SK-N-SH treated with all-trans-retinoic acid at 6 μM for 48 hours (cell line): ENCODE data around the gene CAV1.

Experiments
- ATAC-seq: fragments of 200-7000 bp; cut with Tn5 transposase; 3 replicates; pipeline ENCODE4 v1.9.1; 2020; ENCODE audit warnings: mild to moderate bottlenecking, moderate library complexity
- ARNTL ChIP-seq: fragments of 450-650 bp; formaldehyde crosslinking; IDR thresholded peaks from 2 replicates; pipeline ENCODE4 v1.5.0; 2020; ENCODE audit warnings: low read depth, mild to moderate bottlenecking, moderate library complexity, borderline replicate concordance
- BACH2 ChIP-seq: fragments of 250-450 bp; sonication (Bioruptor Pico); IDR thresholded peaks from 2 replicates; pipeline ENCODE4 v1.9.0; 2021; ENCODE audit warnings: mild to moderate bottlenecking, borderline replicate concordance
- CSDC2 ChIP-seq: fragments of 250-450 bp; sonication (Bioruptor Pico); IDR thresholded peaks from 2 replicates; pipeline ENCODE4 v1.5.0; 2020; ENCODE audit warnings: mild to moderate bottlenecking, moderate library complexity
- ESRRG ChIP-seq: fragments of 250-450 bp; sonication (Bioruptor Pico); IDR thresholded peaks from 2 replicates; pipeline ENCODE4 v1.6.1; 2021; ENCODE audit warnings: mild to moderate bottlenecking
- GLIS3 ChIP-seq: fragments of 250-450 bp; sonication (Bioruptor Pico); IDR thresholded peaks from 2 replicates; pipeline ENCODE4 v1.5.0; 2020; ENCODE audit warnings: mild to moderate bottlenecking, moderate library complexity
- ISL1 ChIP-seq: fragments of 250-450 bp; sonication (Bioruptor Pico); IDR thresholded peaks from 2 replicates; pipeline ENCODE4 v2.1.2; 2022; ENCODE audit warnings: mild to moderate bottlenecking, moderate library complexity
- PPARA ChIP-seq: fragments of 250-450 bp; sonication (Bioruptor Pico); IDR thresholded peaks from 2 replicates; pipeline ENCODE4 v1.5.0; 2020; ENCODE audit warnings: mild to moderate bottlenecking, borderline replicate concordance
- RARB ChIP-seq: fragments of 250-450 bp; sonication (Bioruptor Pico); IDR thresholded peaks from 2 replicates; pipeline ENCODE4 v1.8.0; 2021; ENCODE audit warnings: mild to moderate bottlenecking, moderate library complexity
- SNAI2 ChIP-seq: fragments of 250-450 bp; sonication (Bioruptor Pico); IDR thresholded peaks from 2 replicates; pipeline ENCODE4 v1.5.0; 2020; ENCODE audit warnings: mild to moderate bottlenecking, moderate library complexity
- TCF4 ChIP-seq: fragments of 250-450 bp; sonication (Bioruptor Pico); IDR thresholded peaks from 2 replicates; pipeline ENCODE4 v1.8.0; 2021; ENCODE audit warnings: mild to moderate bottlenecking, moderate library complexity, borderline replicate concordance
- TOX ChIP-seq: fragments of 250-450 bp; sonication (Bioruptor Pico); IDR thresholded peaks from 2 replicates; pipeline ENCODE4 v1.8.0; 2021; ENCODE audit warnings: mild to moderate bottlenecking, moderate library complexity, borderline replicate concordance
- ZFP3 ChIP-seq: fragments of 250-450 bp; sonication (Bioruptor Pico); IDR thresholded peaks from 2 replicates; pipeline ENCODE4 v1.5.0; 2020; ENCODE audit warnings: mild to moderate bottlenecking, moderate library complexity
- ZFP30 ChIP-seq: fragments of 450-650 bp; formaldehyde crosslinking; IDR thresholded peaks from 2 replicates; pipeline ENCODE4 v1.5.0; 2022; ENCODE audit warnings: mild to moderate bottlenecking, moderate library complexity
- ZNF70 ChIP-seq: fragments of 450-650 bp; formaldehyde crosslinking; IDR thresholded peaks from 2 replicates; pipeline ENCODE4 v1.5.0; 2020; ENCODE audit warnings: mild to moderate bottlenecking, moderate library complexity
- ZNF8 ChIP-seq: fragments of 450-650 bp; formaldehyde crosslinking; IDR thresholded peaks from 2 replicates; pipeline ENCODE4 v1.5.0; 2020; ENCODE audit warnings: mild to moderate bottlenecking, moderate library complexity
- TF ChIP-seq, protein P1 (sequence below): fragments of 250-450 bp; sonication (Bioruptor Pico); IDR thresholded peaks from 2 replicates; pipeline ENCODE4 v1.5.0; 2020; ENCODE audit warnings: mild to moderate bottlenecking, moderate library complexity
- TF ChIP-seq, protein P2 (sequence below): fragments of 250-450 bp; sonication (Bioruptor Pico); IDR thresholded peaks from 2 replicates; pipeline ENCODE4 v1.8.0; 2020; ENCODE audit warnings: mild to moderate bottlenecking, moderate library complexity, borderline replicate concordance
- TF ChIP-seq, protein P3 (sequence below): fragments of 250-450 bp; sonication (Bioruptor Pico); IDR thresholded peaks from 2 replicates; pipeline ENCODE4 v1.5.1; 2021; ENCODE audit warnings: mild to moderate bottlenecking, moderate library complexity
- TF ChIP-seq, protein P4 (sequence below): fragments of 250-450 bp; sonication (Bioruptor Pico); IDR thresholded peaks from 2 replicates; pipeline ENCODE4 v1.8.0; 2021; ENCODE audit warnings: low read depth, mild to moderate bottlenecking, moderate library complexity, borderline replicate concordance
- TF ChIP-seq, protein P5 (sequence below): fragments of 250-450 bp; sonication (Bioruptor Pico); IDR thresholded peaks from 2 replicates; pipeline ENCODE4 v1.5.1; 2020; ENCODE audit warnings: low read depth, mild to moderate bottlenecking, moderate library complexity

CAV1 gene

DNA sequence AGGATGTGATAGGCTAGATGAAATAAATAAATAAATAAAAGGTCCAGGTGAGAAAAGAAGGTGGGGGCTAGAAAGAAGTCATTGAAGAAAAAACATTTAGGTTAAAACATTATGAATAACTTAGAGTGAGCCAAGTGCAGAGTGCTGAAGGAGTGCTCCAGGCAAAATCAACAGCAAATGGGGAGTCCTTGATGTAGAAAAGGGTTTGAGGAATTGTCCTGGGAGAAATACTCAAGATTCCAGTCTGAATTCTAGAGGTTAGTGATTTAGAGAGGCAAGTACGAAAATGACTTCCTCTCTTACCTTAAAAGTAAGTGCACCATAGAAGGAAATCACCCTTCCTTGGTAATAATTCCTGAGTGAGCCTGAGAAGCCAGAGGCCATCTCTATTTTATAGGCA lies 19.7 kb downstream of the CAV1 start:
- ATAC-seq: no peak
- TF ChIP-seq TOX (CRISPR knock-in tag) (no peak), ZNF70 (no peak)

DNA sequence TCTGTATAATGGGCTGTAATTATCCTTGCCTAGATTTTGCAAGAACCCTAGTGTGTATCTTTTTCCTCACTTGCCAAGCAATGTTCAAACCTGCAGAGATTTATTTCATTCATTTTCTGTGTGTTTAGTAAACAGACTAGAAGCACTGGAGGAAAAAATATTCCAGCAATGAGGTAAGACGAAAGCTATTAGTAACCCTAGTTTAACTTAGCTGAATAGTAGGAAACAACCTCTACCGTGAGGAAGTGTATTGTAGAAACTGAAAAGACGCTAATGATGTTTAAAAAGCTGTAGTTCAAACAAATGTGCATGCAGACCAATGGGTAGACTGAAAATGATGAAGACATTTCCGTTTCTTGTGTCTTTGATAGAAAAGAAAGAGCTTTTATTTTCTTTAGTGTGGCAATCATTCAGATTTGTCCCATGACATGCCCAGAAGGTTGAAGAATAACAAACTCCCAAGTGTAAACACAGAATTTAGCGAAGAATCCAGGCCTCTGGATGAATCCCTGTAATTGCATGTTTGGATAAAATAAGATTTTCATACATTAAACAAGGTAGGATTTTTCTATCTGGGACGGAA lies 20.7 kb downstream of the CAV1 start:
- no peak for ATAC-seq
- no peak for TF ChIP-seq SNAI2 (CRISPR knock-in tag)

DNA sequence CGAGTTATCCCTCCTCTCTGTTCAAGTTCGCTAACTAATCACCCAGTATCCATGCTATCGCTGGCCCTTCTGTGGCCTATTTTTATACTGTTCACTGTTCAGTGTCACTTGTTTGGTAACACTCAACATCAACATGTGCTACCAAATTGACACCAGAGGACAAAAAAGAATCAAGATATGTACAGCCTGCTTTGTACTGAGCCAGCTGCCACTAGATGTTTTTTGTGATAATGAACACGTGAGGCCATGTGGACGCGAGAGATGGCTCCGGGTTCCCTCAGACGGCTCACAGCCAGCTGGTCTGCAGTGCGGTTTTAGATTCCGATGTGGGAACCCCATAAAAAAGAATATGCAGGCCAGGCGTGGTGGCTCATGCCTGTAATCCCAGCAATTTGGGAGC lies 21.2 kb downstream of the CAV1 start:
- no peak for ATAC-seq
- TF ChIP-seq ZFP30 (no peak), ZFP3 (no peak), TOX (CRISPR knock-in tag) (no peak), GLIS3 (CRISPR knock-in tag) (no peak), TCF4 (CRISPR knock-in tag) (no peak), ISL1 (CRISPR knock-in tag) (no peak), ESRRG (no peak), PPARA (CRISPR knock-in tag) (no peak), SNAI2 (CRISPR knock-in tag) (no peak), ZNF70 (no peak), RARB (no peak), ZNF8 (CRISPR knock-in tag) (no peak), CSDC2 (CRISPR knock-in tag) (no peak), ARNTL (CRISPR knock-in tag) (no peak), BACH2 (CRISPR knock-in tag) (no peak)
- TF ChIP-seq, protein P1, sequence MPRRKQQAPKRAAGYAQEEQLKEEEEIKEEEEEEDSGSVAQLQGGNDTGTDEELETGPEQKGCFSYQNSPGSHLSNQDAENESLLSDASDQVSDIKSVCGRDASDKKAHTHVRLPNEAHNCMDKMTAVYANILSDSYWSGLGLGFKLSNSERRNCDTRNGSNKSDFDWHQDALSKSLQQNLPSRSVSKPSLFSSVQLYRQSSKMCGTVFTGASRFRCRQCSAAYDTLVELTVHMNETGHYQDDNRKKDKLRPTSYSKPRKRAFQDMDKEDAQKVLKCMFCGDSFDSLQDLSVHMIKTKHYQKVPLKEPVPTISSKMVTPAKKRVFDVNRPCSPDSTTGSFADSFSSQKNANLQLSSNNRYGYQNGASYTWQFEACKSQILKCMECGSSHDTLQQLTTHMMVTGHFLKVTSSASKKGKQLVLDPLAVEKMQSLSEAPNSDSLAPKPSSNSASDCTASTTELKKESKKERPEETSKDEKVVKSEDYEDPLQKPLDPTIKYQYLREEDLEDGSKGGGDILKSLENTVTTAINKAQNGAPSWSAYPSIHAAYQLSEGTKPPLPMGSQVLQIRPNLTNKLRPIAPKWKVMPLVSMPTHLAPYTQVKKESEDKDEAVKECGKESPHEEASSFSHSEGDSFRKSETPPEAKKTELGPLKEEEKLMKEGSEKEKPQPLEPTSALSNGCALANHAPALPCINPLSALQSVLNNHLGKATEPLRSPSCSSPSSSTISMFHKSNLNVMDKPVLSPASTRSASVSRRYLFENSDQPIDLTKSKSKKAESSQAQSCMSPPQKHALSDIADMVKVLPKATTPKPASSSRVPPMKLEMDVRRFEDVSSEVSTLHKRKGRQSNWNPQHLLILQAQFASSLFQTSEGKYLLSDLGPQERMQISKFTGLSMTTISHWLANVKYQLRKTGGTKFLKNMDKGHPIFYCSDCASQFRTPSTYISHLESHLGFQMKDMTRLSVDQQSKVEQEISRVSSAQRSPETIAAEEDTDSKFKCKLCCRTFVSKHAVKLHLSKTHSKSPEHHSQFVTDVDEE (CRISPR knock-in tag): no peak
- TF ChIP-seq, protein P2, sequence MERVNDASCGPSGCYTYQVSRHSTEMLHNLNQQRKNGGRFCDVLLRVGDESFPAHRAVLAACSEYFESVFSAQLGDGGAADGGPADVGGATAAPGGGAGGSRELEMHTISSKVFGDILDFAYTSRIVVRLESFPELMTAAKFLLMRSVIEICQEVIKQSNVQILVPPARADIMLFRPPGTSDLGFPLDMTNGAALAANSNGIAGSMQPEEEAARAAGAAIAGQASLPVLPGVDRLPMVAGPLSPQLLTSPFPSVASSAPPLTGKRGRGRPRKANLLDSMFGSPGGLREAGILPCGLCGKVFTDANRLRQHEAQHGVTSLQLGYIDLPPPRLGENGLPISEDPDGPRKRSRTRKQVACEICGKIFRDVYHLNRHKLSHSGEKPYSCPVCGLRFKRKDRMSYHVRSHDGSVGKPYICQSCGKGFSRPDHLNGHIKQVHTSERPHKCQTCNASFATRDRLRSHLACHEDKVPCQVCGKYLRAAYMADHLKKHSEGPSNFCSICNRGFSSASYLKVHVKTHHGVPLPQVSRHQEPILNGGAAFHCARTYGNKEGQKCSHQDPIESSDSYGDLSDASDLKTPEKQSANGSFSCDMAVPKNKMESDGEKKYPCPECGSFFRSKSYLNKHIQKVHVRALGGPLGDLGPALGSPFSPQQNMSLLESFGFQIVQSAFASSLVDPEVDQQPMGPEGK (CRISPR knock-in tag): no peak
- TF ChIP-seq, protein P3, sequence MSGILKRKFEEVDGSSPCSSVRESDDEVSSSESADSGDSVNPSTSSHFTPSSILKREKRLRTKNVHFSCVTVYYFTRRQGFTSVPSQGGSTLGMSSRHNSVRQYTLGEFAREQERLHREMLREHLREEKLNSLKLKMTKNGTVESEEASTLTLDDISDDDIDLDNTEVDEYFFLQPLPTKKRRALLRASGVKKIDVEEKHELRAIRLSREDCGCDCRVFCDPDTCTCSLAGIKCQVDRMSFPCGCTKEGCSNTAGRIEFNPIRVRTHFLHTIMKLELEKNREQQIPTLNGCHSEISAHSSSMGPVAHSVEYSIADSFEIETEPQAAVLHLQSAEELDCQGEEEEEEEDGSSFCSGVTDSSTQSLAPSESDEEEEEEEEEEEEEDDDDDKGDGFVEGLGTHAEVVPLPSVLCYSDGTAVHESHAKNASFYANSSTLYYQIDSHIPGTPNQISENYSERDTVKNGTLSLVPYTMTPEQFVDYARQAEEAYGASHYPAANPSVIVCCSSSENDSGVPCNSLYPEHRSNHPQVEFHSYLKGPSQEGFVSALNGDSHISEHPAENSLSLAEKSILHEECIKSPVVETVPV (CRISPR knock-in tag): no peak
- TF ChIP-seq, protein P4, sequence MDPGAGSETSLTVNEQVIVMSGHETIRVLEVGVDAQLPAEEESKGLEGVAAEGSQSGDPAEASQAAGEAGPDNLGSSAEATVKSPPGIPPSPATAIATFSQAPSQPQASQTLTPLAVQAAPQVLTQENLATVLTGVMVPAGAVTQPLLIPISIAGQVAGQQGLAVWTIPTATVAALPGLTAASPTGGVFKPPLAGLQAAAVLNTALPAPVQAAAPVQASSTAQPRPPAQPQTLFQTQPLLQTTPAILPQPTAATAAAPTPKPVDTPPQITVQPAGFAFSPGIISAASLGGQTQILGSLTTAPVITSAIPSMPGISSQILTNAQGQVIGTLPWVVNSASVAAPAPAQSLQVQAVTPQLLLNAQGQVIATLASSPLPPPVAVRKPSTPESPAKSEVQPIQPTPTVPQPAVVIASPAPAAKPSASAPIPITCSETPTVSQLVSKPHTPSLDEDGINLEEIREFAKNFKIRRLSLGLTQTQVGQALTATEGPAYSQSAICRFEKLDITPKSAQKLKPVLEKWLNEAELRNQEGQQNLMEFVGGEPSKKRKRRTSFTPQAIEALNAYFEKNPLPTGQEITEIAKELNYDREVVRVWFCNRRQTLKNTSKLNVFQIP: no peak

DNA sequence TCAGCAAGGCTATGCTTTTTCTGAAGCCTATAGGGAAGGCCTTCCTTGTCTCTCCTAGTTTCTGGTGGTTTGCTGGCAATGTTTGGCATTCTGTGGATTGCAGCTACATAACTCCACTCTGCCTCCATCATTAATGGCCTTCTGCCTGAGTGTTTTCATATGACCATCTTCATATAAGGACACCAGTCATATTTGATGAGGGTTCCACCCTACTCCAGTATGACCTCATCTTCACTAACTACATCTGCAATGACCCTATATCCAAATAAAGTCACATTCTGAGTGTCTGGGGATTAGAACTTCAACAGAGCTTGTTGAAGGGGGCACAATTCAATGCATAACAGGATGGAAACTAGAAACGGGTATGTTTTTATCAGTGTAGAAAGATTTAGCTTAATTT lies 22.1 kb downstream of the CAV1 start:
- TF ChIP-seq RARB: no peak
- no peak for TF ChIP-seq TOX (CRISPR knock-in tag)
- TF ChIP-seq ZFP3: no peak
- TF ChIP-seq, protein P5, sequence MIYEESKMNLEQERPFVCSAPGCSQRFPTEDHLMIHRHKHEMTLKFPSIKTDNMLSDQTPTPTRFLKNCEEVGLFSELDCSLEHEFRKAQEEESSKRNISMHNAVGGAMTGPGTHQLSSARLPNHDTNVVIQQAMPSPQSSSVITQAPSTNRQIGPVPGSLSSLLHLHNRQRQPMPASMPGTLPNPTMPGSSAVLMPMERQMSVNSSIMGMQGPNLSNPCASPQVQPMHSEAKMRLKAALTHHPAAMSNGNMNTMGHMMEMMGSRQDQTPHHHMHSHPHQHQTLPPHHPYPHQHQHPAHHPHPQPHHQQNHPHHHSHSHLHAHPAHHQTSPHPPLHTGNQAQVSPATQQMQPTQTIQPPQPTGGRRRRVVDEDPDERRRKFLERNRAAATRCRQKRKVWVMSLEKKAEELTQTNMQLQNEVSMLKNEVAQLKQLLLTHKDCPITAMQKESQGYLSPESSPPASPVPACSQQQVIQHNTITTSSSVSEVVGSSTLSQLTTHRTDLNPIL (CRISPR knock-in tag): no peak
- TF ChIP-seq, all 23 proteins: peak for 0
- no peak; the same call in 2 of the 3 replicates for ATAC-seq
